GM12878 (cell line): Measurements from ENCODE around the gene RNF130. TPM values are rescaled to one million over a fixed set of nuclear protein-coding genes. Genes with fewer than 3 reads are reported as not detected.

Experiments
- ATAC-seq: fragments of 200-7000 bp; cut with Tn5 transposase; 3 replicates; pipeline ENCODE4 v1.9.1; 2020; ENCODE audit warnings: mild to moderate bottlenecking, moderate library complexity
- BruUV-seq: library from RNA; stranded (reverse); fragments of 400-500 nt; replicated peaks from 2 replicates; lab custom pipeline; 2021; lab: Mats Ljungman, UMichigan
- CTCF ChIA-PET: fragments of 300-600 bp; sonication (Branson Sonifier 250); formaldehyde crosslinking; extraction: SDS; loops from one replicate; lab custom pipeline; 2021; ENCODE audit warnings: inconsistent platforms; lab: Yijun Ruan, JAX
- POLR2A ChIA-PET: fragments of 350-600 bp; formaldehyde crosslinking; extraction: SDS; loops from one replicate; lab custom pipeline; 2021; ENCODE audit warnings: inconsistent platforms; lab: Charles Lee
- RAD21 ChIA-PET: fragments of 300-600 bp; sonication (Branson Sonifier 250); formaldehyde crosslinking; loops from one replicate; lab custom pipeline; 2023; ENCODE audit warnings: antibody characterized with exemption; ENCODE audit not compliant: unreplicated experiment; lab: Charles Lee
- SMC1A ChIA-PET: fragments of 300-600 bp; sonication (Branson Sonifier 250); formaldehyde crosslinking; loops from one replicate; lab custom pipeline; 2023; ENCODE audit not compliant: unreplicated experiment, uncharacterized antibody; lab: Charles Lee
- DNase-seq: peaks from one replicate; pipeline ENCODE4 v3.0.0-alpha.2; 2011; ENCODE audit warnings: low read depth, low spot score
- FAIRE-seq: peaks from 3 replicates; lab custom pipeline; 2011; peaks lifted over from hg19 to GRCh38; lab: Jason Lieb, UNC
- H2AFZ ChIP-seq: 2 replicates; pipeline ENCODE4 v1.6.0; 2011; ENCODE audit warnings: low read depth, low read length, control low read depth; ENCODE audit not compliant: control insufficient read depth
- H3K27ac ChIP-seq: 2 replicates; pipeline ENCODE4 v1.5.1; 2011; ENCODE audit warnings: control low read depth; ENCODE audit not compliant: control insufficient read depth, insufficient read depth
- H3K27me3 ChIP-seq, 2 experiments: replicated peaks in 1 of 2; 2 replicates each; pipeline versions ENCODE4 v1.6.0 to v1.6.1; 2011; ENCODE audit warnings: low read length in 1 of 2; ENCODE audit not compliant: control insufficient read depth in 2 of 2, insufficient read depth in 2 of 2
- H3K36me3 ChIP-seq, 2 experiments: 2 replicates each; pipeline ENCODE4 v1.5.1; 2011; ENCODE audit warnings: low read length in 1 of 2; ENCODE audit not compliant: control insufficient read depth in 2 of 2, insufficient read depth in 2 of 2
- H3K4me1 ChIP-seq: 2 replicates; pipeline ENCODE4 v1.6.1; 2011; ENCODE audit warnings: mild to moderate bottlenecking, low read length, moderate library complexity, mixed read lengths; ENCODE audit not compliant: control insufficient read depth, insufficient read depth
- H3K4me2 ChIP-seq: 2 replicates; pipeline ENCODE4 v1.6.0; 2011; ENCODE audit warnings: control low read depth; ENCODE audit not compliant: control insufficient read depth, insufficient read depth
- H3K4me3 ChIP-seq: fragments of 200-600 bp; sonication (generic); 2 replicates; pipeline ENCODE4 v1.5.1; 2016
- H3K79me2 ChIP-seq: 2 replicates; pipeline ENCODE4 v1.6.0; 2011; ENCODE audit warnings: low read length; ENCODE audit not compliant: control insufficient read depth, insufficient read depth
- H3K9ac ChIP-seq: 2 replicates; pipeline ENCODE4 v1.8.0; 2011; ENCODE audit warnings: low read length, control low read depth, mixed read lengths; ENCODE audit not compliant: control insufficient read depth, insufficient read depth
- H3K9me3 ChIP-seq: replicated peaks from 3 replicates; pipeline ENCODE4 v1.5.1; 2011; ENCODE audit warnings: mild to moderate bottlenecking, low read length; ENCODE audit not compliant: control insufficient read depth, insufficient read depth
- H4K20me1 ChIP-seq: 2 replicates; pipeline ENCODE4 v1.6.0; 2011; ENCODE audit not compliant: control insufficient read depth, insufficient read depth
- ATF7 ChIP-seq: fragments of 450-650 bp; IDR thresholded peaks from 2 replicates; pipeline ENCODE4 v1.6.1; 2016; ENCODE audit warnings: low read depth, mild to moderate bottlenecking
- NR2C1 ChIP-seq: fragments of 450-650 bp; IDR thresholded peaks from 2 replicates; pipeline ENCODE4 v1.6.1; 2017; ENCODE audit warnings: antibody characterized with exemption, mild to moderate bottlenecking, moderate library complexity
- NR2F1 ChIP-seq: fragments of 450-650 bp; conservative IDR thresholded peaks from 2 replicates; pipeline ENCODE4 v1.6.1; 2017; ENCODE audit warnings: mild to moderate bottlenecking
- RCOR1 ChIP-seq: conservative IDR thresholded peaks from 2 replicates; pipeline ENCODE4 v1.6.1; 2012; ENCODE audit warnings: low read depth, low read length, improper control_type of control experiment
- RUNX3 ChIP-seq: IDR thresholded peaks from 2 replicates; pipeline ENCODE4 v1.6.1; 2012; ENCODE audit warnings: low read length, inconsistent platforms
- SREBF2 ChIP-seq: IDR thresholded peaks from 2 replicates; pipeline ENCODE4 v1.6.1; 2012; ENCODE audit warnings: mild to moderate bottlenecking, low read length
- STAT3 ChIP-seq: IDR thresholded peaks from 2 replicates; pipeline ENCODE4 v1.6.1; 2011; ENCODE audit warnings: low read depth, low read length, improper control_type of control experiment
- TBL1XR1 ChIP-seq: IDR thresholded peaks from 2 replicates; pipeline ENCODE4 v1.6.1; 2012; ENCODE audit warnings: low read depth, low read length, improper control_type of control experiment
- ZBTB4 ChIP-seq: fragments of 450-650 bp; formaldehyde crosslinking; IDR thresholded peaks from 2 replicates; pipeline ENCODE4 v1.4.0; 2022; ENCODE audit warnings: mild to moderate bottlenecking, moderate library complexity
- ZNF217 ChIP-seq: fragments of 450-650 bp; IDR thresholded peaks from 2 replicates; pipeline ENCODE4 v1.6.1; 2017; ENCODE audit warnings: antibody characterized with exemption, mild to moderate bottlenecking
- ZNF592 ChIP-seq: fragments of 450-650 bp; IDR thresholded peaks from 2 replicates; pipeline ENCODE4 v1.6.1; 2017; ENCODE audit warnings: mild to moderate bottlenecking, moderate library complexity
- WGBS: methylation state at CpG from one replicate; pipeline ENCODE4 v1.1.6; 2016; ENCODE audit warnings: low lambda C conversion rate; ENCODE audit not compliant: insufficient replicate concordance, insufficient coverage; ENCODE audit errors: missing lambda C conversion rate; 5-methylcytosine and 5-hydroxymethylcytosine counted together
- in situ Hi-C: fragments of 300-500 bp; cut with MboI; formaldehyde crosslinking; loops from 9 replicates; pipeline ENCODE4 v1.14.3; 2018; ENCODE audit warnings: mixed read lengths
- intact Hi-C: fragments of 100-400 bp; cut with micrococcal nuclease; formaldehyde crosslinking; loops from one replicate; pipeline ENCODE4 v1.14.2; 2022; ENCODE audit not compliant: unreplicated experiment
- polyA plus RNA-seq, 11 experiments: library from polyadenylated mRNA; depleted of rRNA in 4 of 11; unstranded in 6 of 11; stranded (reverse) in 5 of 11; fragments of >200 nt; fragmentation: Nextera tagmentation in 4 of 11; fragmentation: Illumina TruSeq in 1 of 11; extraction: Ambion mirVana in 4 of 11; extraction: Trizol in 1 of 11; gene quantifications; 1 replicate in 1 of 11; 2 replicates in 10 of 11; pipeline versions ENCODE4 v1.2.1 to v1.2.3, GENCODE V29; 2011 to 2016; ENCODE audit warnings: inconsistent platforms in 2 of 11, missing spikeins in 2 of 11, low read depth in 1 of 11
- total RNA-seq, 4 experiments: library from RNA; depleted of rRNA in 3 of 4; stranded (reverse); fragments of >200 nt in 3 of 4; fragmentation: Illumina TruSeq in 1 of 4; extraction: Trizol in 1 of 4; gene quantifications; 2 replicates each; pipeline versions ENCODE4 v1.2.1 to v1.2.3, GENCODE V29; 2013 to 2021

RNF130 gene
- total and polyA plus RNA-seq, 10 of the 15 experiments (the other 5 are each of a cell fraction or from before 2014, with no cell fraction given): 0.04 to 0.36 (median 0.11) TPM; not detected in 1

- RAD21 ChIA-PET: no interaction called here
- POLR2A ChIA-PET: no interaction called here
- no TSS peak for BruUV-seq
- Histone ChIP-seq H3K36me3 (no peaks in the 10 kb centered on the region), H3K4me3 (no peak overlapping the region)
- TF ChIP-seq RUNX3: no peak
- TF ChIP-seq ZNF592: no peak
- no peak for TF ChIP-seq SREBF2
- TF ChIP-seq STAT3: no peak
- no peak for TF ChIP-seq ATF7
- TF ChIP-seq TBL1XR1: no peak
- no peak for TF ChIP-seq ZBTB4 (CRISPR knock-in tag)
- no peak for TF ChIP-seq RCOR1
- no peak for TF ChIP-seq NR2F1
- no peak for TF ChIP-seq ZNF217
- TF ChIP-seq NR2C1: no peak
- TF ChIP-seq, all 136 proteins: peak for 0
- ChIA-PET SMC1A (no interaction called here), CTCF (interaction anchor here (1.1 kb wide), 1 partner anchor 11 kb away, joined by 4 read pairs; no protein-coding TSS in a partner anchor)
- no peaks in the 10 kb centered on the region for H3K79me2 ChIP-seq
- intact Hi-C loops: no loop called here
- WGBS: 36% methylated on average over 5 of the region's 5 CpGs
- H3K4me2 ChIP-seq: no peak overlapping the region
- no peaks in the 10 kb centered on the region for H3K27me3 ChIP-seq
- H4K20me1 ChIP-seq: no peaks in the 10 kb centered on the region
- DNase-seq: no peak
- H2AFZ ChIP-seq: no peak overlapping the region
- no peak overlapping the region for H3K9ac ChIP-seq
- H3K4me1 ChIP-seq: no peaks in the 10 kb centered on the region
- in situ Hi-C loops: loop anchor here (25.0 kb wide), 1 partner anchor 294 kb away; the partner anchor contains the start of gene LTC4S
- H3K9me3 ChIP-seq: no peaks in the 10 kb centered on the region; the same call in 2 of the 3 replicates
- no peak overlapping the region for H3K27ac ChIP-seq
- no peak for FAIRE-seq
- no peak for ATAC-seq
Measured at GRCh38 chr5:180081481-180081880, 9.9 kb upstream of the RNF130 start.
